Stimulated activated naive CD8-positive, alpha-beta T cell treated with anti-CD3 and anti-CD28 coated beads, Interleukin-15, Interleukin-2, amounts not matched to agents 100 U/mL and 50 U/mL, for 24 hours (primary cell): ENCODE data around the gene G3BP1.
"Not testable (repeated sequence)": the region's sequence is repeated elsewhere in the genome, so short reads cannot be mapped to it uniquely, and the experiment has no call there.

ENCODE experiments used
- ATAC-seq: fragments of 150-1000 bp; cut with Tn5 transposase; one replicate; pipeline ENCODE4 v1.10.0; 2021
- DNase-seq: peaks from one replicate; pipeline ENCODE4 v3.0.0; 2021

G3BP1 gene

GRCh38 chr5:151798674-151799073 is 26.9 kb downstream of the G3BP1 start:
- no peak for DNase-seq
- no peak for ATAC-seq

DNA sequence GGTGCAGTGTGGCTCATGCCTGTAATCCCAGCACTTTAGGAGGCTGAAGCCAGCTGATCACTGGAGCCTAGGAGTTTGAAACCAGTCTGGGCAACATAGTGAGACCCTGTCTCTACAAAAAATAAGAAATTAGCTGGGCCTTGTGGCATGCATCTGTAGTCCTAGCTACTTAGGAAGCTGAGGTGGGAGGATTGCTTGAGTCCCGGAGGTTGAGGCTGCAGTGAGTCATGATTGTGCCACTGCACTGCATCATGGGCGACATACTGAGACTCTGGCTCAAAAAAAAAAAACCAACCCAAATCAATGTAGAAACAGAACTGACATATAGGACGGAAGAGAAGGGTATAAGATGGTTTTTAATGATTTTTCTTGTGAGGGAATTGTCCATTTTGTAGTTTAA is 27.7 kb downstream of the G3BP1 start:
- ATAC-seq, result peak; percentile 72
- no peak for DNase-seq

- DNase-seq, result no peak
- no peak for ATAC-seq
These were observed 28.8 kb downstream of the G3BP1 start for GRCh38 chr5:151800532-151800931.

DNA sequence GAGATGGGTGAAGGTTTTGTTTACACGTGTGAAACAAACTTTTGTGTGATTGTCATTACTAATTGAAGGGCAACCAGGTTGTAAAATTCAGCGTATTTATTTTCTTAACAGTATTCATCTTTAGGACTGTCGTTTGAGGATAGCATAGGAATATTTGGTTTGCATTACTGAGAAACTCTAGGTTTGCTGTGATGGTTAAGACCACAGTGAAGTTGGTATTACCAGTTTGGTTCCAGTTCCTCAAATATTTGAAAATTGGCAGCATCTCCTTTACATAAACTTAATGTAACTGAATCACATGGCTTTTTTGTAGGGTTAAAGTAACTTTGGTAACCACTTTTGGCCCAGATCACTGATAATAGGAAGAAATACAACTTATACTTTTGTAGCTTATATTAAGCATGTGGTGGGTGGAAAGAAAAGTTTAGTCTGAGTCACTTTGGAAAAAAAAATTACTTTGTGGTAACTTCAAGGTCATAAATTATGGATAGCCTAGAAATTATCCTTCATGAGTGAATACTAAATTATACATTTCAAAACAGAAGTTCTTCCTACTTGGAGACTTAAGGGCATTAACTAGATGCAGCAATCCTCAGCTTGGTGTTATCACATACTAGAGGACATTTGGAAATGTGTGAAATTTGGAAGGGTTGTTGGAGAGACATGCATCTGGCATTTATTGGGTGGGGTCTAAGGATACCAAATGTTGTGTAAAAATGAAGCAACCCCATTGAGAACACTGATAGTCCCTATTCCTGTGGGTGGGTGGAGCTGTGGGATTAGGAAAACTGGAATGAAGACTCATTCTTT is 33.9 kb downstream of the G3BP1 start:
- peak; percentile 40 for ATAC-seq
- no peak for DNase-seq

GRCh38 chr5:151808451-151809169 is 36.9 kb downstream of the G3BP1 start:
- DNase-seq (no peak), ATAC-seq (no peak)

GRCh38 chr5:151810449-151810848 is 38.7 kb downstream of the G3BP1 start:
- ATAC-seq (no peak), DNase-seq (no peak)

DNA sequence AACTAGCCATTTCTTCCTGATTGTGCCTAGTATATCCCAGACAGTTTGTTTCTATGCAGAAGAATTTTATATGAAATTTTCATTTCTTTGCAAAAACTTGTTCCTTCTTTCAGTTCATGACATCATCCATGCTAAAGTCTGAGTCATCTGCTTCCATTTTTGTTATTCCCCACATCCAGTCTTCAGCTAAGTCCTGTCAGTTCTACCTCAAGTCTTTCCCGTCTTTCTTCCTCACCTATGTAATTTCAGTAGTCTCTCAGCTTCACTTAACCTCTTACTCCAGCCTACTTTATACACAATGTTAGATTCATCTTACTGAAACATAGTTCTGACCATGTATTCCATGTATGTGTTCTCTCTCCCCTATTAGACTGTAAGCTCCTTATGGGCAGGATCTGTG is 39.1 kb downstream of the G3BP1 start:
- no peak for ATAC-seq
- no peak for DNase-seq

DNA sequence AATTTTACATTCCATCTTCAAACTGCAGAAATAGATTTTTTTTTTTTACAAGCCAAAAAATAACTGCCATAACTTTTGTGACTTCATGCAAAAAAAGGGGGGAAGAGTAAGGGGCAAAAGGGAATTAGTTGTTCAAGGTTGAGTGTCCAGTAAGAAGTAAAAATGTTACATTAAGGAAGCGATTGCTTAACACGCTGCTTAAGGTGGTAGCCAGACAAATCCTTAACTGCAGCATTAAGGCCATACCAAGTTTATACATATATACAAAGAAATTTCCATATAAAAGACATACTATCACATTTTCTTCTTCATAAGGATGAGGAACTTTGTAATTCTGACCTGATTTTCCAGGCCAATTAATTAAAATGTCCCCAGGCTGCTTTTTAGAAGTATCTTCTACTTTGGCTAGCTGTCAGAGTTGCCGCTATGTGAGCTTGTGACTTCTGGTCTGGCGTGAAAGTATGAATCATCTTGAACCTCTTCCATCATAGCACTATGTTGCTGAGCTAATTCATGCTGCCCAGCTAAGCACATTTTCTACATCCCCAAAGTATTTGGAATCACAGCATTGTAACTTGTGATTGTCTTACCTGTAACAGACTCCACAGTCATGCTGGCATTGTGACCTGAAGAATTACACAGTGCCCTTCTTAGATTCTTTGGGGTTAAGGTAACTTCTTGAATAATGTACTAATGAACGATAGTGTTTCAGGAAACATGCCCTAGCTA is 40.0 kb downstream of the G3BP1 start:
- ATAC-seq (no peak), DNase-seq (no peak)

GRCh38 chr5:151812757-151813309 is 41.1 kb downstream of the G3BP1 start:
- no peak for ATAC-seq
- DNase-seq, result no peak

DNA sequence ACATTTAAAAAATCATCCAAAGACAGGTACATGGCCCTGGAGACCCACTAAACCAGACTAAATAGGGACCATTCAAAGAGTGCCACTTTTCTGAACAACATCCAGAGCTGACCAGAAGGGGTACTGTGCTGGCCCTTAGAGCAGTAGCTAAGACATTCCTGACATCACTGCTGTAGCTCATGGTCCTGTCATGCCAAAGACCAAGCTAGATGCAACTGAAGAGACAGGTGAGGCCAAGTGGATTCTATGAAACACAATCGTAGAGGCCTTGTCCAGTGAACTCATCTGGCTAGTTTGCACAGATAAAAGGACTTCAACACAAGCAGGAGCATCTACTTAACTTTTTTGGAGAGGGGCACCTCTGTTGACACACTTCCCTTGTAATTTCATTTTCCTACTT is 43.3 kb downstream of the G3BP1 start:
- DNase-seq (no peak), ATAC-seq (no peak)

GRCh38 chr5:151819830-151820229 is 48.1 kb downstream of the G3BP1 start:
- no peak for DNase-seq
- no peak for ATAC-seq

DNA sequence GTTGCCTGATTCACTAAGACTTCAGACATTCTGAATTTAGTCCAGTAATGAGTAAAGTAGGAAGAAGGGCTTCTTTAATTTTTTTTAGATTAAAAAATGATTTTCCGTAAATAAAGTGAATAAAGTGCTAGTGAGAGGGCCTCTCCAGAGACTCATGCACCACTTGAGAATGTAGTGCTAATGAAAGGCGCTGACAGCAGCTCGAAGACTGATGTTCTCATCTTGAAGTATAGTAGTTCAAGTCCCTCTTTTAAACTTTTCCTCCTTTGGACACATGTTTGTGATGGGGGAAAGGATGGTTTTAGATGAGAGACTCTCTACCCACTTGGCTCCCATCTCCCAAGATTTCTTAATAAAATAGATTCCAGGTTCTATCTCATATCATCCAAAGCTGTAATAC is 48.5 kb downstream of the G3BP1 start:
- no peak for ATAC-seq

GRCh38 chr5:151820903-151821302 is 49.1 kb downstream of the G3BP1 start:
- no peak for ATAC-seq
- DNase-seq, result no peak

More for the DNA sequence above, 48.5 kb downstream of the G3BP1 start:
- DNase-seq, result no peak

GRCh38 chr5:151822141-151822540 is 50.4 kb downstream of the G3BP1 start:
- no peak for DNase-seq
- ATAC-seq, result no peak

DNA sequence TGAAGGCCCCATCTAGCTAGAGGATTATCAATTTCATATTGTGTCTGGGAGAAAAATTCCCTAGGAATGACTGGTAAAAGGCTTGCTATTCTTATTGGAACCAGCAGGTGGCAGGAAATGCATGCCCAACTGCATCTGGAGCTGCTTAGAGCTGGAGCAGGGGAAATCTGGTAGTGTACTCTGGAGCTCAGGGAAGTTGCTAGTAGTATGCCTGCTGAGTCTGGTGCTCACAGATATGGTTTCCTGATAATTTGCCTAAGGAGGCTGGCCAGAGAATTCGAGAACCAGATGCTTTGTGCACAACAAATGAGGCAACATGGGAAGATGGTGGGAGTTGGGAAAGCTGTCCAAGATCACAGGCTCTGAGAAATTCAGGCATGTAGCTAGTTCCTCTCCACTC is 53.7 kb downstream of the G3BP1 start:
- no peak for DNase-seq
- peak; percentile 43 for ATAC-seq

DNA sequence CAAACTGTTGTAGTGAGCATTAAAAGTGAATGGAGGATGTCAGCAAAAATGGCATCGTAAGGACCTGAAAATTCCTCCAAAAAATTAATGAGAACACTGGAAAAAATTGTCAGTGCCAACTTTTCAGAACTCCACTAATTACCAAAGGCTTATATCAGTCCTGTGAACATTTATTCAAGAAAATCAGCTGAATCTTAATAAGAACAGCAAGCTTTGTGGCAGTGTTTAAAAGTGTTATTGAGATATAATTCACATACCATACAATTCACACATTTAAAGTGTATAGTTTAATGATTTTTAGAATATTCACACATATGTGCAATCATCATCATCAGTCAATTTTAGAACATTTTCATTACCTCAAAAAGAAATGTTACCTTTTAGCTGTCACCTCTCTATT is 57.6 kb downstream of the G3BP1 start:
- no peak for DNase-seq
- no peak for ATAC-seq

- ATAC-seq, DNase-seq: not testable (repeated sequence)
These were observed 61.1 kb downstream of the G3BP1 start for GRCh38 chr5:151832843-151833242.

DNA sequence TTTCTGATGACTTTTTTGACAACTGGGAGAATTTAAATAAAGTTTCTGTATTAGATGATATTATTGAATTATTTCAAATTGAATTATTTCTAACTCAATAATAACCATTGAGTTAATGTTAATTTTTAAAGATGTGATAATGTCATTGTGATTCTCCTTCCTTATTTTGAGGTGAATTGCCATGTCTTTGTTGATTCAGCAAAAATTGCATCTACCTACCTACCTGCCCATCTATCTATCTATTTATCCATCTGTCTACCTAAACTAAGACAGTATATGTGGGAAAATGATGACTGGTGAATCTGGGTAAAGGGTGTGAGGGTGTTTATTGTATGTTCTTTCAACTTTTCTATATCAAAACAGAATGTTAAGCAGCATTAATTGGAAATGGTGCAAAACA is 75.0 kb downstream of the G3BP1 start:
- ATAC-seq (no peak), DNase-seq (no peak)

GRCh38 chr5:151847871-151848270 is 76.1 kb downstream of the G3BP1 start:
- DNase-seq (no peak), ATAC-seq (no peak)

- ATAC-seq, result no peak
- no peak for DNase-seq
These were observed 83.9 kb downstream of the G3BP1 start for GRCh38 chr5:151855701-151856100.

GRCh38 chr5:151856861-151857260 is 85.1 kb downstream of the G3BP1 start:
- no peak for ATAC-seq
- no peak for DNase-seq

- not testable (repeated sequence) for ATAC-seq, DNase-seq
These were observed 89.1 kb downstream of the G3BP1 start for GRCh38 chr5:151860867-151861266.
